B cell (primary cell): ENCODE results near the gene PPP3R2.

Source experiments
- EZH2 ChIP-seq: IDR thresholded peaks from 2 replicates; pipeline ENCODE4 v1.6.1; 2012; ENCODE audit warnings: borderline replicate concordance, low read depth, mild to moderate bottlenecking, moderate library complexity, low read length; ENCODE audit not compliant: insufficient read depth, poor library complexity, severe bottlenecking
- TF ChIP-seq, protein P1 (sequence below): fragments of 200-600 bp; IDR thresholded peaks from one replicate; pipeline ENCODE4 v1.8.0; 2022; ENCODE audit warnings: antibody characterized with exemption, mild to moderate bottlenecking

DNA sequence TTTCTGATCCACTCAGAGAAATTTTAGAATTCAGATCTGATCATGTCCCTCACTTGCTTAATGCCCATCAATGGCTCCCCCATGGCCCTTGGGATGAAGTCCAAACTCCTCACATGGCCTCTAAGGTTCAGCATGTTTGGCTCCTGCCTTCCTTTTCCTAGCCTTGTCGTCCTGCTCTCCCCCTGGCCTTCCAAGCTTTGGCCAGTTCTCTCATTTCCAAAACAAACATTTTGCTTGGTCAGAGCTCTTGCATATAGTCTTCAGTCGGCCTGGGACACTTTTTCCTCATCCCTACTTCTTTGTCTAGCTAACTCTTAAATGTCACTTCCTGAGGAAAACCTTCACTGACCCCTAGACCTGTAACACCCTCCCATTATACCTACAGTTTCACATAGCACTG is 37.1 kb upstream of the PPP3R2 start:
- no peak for TF ChIP-seq EZH2
- TF ChIP-seq, protein P1, sequence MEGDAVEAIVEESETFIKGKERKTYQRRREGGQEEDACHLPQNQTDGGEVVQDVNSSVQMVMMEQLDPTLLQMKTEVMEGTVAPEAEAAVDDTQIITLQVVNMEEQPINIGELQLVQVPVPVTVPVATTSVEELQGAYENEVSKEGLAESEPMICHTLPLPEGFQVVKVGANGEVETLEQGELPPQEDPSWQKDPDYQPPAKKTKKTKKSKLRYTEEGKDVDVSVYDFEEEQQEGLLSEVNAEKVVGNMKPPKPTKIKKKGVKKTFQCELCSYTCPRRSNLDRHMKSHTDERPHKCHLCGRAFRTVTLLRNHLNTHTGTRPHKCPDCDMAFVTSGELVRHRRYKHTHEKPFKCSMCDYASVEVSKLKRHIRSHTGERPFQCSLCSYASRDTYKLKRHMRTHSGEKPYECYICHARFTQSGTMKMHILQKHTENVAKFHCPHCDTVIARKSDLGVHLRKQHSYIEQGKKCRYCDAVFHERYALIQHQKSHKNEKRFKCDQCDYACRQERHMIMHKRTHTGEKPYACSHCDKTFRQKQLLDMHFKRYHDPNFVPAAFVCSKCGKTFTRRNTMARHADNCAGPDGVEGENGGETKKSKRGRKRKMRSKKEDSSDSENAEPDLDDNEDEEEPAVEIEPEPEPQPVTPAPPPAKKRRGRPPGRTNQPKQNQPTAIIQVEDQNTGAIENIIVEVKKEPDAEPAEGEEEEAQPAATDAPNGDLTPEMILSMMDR, result no peak
